GM12878 (cell line): ENCODE results near the gene ARL14EPL.
A peak's percentile ranks its signal among the peaks of the same experiment; 100 is the strongest.

Source experiments
- EZH2 ChIP-seq: IDR thresholded peaks from 2 replicates; pipeline ENCODE4 v1.6.1; 2012; ENCODE audit warnings: low read depth, mild to moderate bottlenecking, control low read depth, inconsistent platforms, low read length, borderline replicate concordance; ENCODE audit not compliant: control insufficient read depth
- MEF2B ChIP-seq: fragments of 450-650 bp; IDR thresholded peaks from 2 replicates; pipeline ENCODE4 v1.6.1; 2018; ENCODE audit warnings: mild to moderate bottlenecking, moderate library complexity; ENCODE audit not compliant: partially characterized antibody, poor library complexity, severe bottlenecking
- NRF1 ChIP-seq: conservative IDR thresholded peaks from 2 replicates; pipeline ENCODE4 v1.6.1; 2011; ENCODE audit warnings: mild to moderate bottlenecking, low read depth, low read length, improper control_type of control experiment
- ZBED1 ChIP-seq: IDR thresholded peaks from 2 replicates; pipeline ENCODE4 v1.6.1; 2016; ENCODE audit warnings: borderline replicate concordance
- TF ChIP-seq, protein P1 (sequence below), 3 experiments: IDR thresholded peaks in 2 of 3; conservative IDR thresholded peaks in 1 of 3; 2 replicates each; pipeline ENCODE4 v1.5.1; 2011; ENCODE audit warnings: low read depth in 3 of 3, low read length in 3 of 3, mild to moderate bottlenecking in 3 of 3, control low read depth in 2 of 3, moderate library complexity in 2 of 3, inconsistent platforms in 1 of 3, mixed read lengths in 1 of 3; ENCODE audit not compliant: control insufficient read depth in 2 of 3, insufficient read depth in 1 of 3; ENCODE audit errors: extremely low read depth in 1 of 3

DNA sequence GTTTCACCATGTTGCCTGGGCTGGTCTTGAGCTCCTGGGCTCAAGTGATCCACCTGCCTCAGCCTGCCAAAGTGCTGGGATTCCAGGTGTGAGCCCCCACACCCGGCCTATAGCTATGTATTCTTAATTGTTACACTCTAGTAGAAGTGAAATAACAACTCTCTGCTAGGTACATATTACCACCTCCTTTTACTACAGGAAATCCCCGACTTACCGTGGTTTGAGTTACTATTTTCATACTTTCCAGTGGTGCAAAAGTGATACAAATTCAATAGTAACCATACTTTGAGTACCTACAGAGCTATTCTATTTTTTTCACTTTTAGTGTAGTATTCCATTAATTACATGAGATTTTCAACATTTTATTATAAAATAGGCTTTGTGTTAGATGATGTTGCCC is 719 bp downstream of the ARL14EPL start:
- TF ChIP-seq, protein P1, sequence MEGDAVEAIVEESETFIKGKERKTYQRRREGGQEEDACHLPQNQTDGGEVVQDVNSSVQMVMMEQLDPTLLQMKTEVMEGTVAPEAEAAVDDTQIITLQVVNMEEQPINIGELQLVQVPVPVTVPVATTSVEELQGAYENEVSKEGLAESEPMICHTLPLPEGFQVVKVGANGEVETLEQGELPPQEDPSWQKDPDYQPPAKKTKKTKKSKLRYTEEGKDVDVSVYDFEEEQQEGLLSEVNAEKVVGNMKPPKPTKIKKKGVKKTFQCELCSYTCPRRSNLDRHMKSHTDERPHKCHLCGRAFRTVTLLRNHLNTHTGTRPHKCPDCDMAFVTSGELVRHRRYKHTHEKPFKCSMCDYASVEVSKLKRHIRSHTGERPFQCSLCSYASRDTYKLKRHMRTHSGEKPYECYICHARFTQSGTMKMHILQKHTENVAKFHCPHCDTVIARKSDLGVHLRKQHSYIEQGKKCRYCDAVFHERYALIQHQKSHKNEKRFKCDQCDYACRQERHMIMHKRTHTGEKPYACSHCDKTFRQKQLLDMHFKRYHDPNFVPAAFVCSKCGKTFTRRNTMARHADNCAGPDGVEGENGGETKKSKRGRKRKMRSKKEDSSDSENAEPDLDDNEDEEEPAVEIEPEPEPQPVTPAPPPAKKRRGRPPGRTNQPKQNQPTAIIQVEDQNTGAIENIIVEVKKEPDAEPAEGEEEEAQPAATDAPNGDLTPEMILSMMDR (IDR thresholded peaks at IDR 0.05 in 2 of 3, conservative IDR thresholded peaks at IDR 0.05 in 1 of 3; ENCODE audit: control insufficient read depth in 2 of 3, extremely low read depth in 1 of 3, insufficient read depth in 1 of 3, low read depth in 3 of 3, low read length in 3 of 3) = no peak
- TF ChIP-seq NRF1 = no peak
- no peak for TF ChIP-seq ZBED1
- TF ChIP-seq MEF2B = peak; percentile 48
- TF ChIP-seq EZH2 = no peak
